ENCODE data around the gene GAD1.

DNA sequence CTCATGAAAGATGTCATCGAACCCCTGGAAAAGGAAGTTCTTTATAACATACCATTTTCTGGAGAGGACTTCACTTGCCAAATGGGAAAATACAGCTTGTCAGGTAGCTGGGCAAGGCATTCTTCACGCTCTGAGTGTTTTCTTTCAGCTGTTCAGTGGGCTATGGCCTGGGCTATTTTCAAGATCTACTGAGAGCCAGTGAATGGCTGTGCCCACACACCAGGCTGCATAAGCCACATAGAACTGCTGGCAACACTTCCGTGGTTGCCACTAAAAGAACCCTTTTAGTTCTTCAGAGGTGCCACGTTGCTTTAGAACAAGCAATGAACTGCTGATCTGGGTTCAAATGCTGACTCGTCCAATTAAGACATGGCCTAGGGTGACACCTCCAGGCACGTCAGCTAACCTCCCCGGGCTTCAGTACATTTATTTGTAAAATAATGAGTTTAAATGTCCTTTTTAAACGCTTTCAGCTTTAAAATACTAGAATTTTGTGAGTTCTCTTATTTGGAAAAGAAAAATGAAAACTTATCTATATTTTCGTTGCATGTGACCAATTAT, 75.8 kb downstream of the GAD1 start:
- TF ChIP-seq FOXM1 (IDR thresholded peaks at IDR 0.05; ENCODE audit: low read depth) (no peak), POLR2AphosphoS5 (IDR thresholded peaks at IDR 0.05; ENCODE audit: low read depth, low read length) (no peak), FOSL2 (IDR thresholded peaks at IDR 0.05; ENCODE audit: borderline replicate concordance, low read depth) (no peak)
- TF ChIP-seq, protein P1, sequence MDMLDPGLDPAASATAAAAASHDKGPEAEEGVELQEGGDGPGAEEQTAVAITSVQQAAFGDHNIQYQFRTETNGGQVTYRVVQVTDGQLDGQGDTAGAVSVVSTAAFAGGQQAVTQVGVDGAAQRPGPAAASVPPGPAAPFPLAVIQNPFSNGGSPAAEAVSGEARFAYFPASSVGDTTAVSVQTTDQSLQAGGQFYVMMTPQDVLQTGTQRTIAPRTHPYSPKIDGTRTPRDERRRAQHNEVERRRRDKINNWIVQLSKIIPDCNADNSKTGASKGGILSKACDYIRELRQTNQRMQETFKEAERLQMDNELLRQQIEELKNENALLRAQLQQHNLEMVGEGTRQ (IDR thresholded peaks at IDR 0.05; ENCODE audit: borderline replicate concordance, low read depth, low read length), result no peak
- TF ChIP-seq, protein P2, sequence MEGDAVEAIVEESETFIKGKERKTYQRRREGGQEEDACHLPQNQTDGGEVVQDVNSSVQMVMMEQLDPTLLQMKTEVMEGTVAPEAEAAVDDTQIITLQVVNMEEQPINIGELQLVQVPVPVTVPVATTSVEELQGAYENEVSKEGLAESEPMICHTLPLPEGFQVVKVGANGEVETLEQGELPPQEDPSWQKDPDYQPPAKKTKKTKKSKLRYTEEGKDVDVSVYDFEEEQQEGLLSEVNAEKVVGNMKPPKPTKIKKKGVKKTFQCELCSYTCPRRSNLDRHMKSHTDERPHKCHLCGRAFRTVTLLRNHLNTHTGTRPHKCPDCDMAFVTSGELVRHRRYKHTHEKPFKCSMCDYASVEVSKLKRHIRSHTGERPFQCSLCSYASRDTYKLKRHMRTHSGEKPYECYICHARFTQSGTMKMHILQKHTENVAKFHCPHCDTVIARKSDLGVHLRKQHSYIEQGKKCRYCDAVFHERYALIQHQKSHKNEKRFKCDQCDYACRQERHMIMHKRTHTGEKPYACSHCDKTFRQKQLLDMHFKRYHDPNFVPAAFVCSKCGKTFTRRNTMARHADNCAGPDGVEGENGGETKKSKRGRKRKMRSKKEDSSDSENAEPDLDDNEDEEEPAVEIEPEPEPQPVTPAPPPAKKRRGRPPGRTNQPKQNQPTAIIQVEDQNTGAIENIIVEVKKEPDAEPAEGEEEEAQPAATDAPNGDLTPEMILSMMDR (IDR thresholded peaks at IDR 0.05), result no peak

All from SK-N-SH (cell line).